ENCODE data around the gene IL17D.
"Not testable (repeated sequence)": the region's sequence is repeated elsewhere in the genome, so short reads cannot be mapped to it uniquely, and the experiment has no call there.

The IL17D gene, protein sequence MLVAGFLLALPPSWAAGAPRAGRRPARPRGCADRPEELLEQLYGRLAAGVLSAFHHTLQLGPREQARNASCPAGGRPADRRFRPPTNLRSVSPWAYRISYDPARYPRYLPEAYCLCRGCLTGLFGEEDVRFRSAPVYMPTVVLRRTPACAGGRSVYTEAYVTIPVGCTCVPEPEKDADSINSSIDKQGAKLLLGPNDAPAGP

DNA sequence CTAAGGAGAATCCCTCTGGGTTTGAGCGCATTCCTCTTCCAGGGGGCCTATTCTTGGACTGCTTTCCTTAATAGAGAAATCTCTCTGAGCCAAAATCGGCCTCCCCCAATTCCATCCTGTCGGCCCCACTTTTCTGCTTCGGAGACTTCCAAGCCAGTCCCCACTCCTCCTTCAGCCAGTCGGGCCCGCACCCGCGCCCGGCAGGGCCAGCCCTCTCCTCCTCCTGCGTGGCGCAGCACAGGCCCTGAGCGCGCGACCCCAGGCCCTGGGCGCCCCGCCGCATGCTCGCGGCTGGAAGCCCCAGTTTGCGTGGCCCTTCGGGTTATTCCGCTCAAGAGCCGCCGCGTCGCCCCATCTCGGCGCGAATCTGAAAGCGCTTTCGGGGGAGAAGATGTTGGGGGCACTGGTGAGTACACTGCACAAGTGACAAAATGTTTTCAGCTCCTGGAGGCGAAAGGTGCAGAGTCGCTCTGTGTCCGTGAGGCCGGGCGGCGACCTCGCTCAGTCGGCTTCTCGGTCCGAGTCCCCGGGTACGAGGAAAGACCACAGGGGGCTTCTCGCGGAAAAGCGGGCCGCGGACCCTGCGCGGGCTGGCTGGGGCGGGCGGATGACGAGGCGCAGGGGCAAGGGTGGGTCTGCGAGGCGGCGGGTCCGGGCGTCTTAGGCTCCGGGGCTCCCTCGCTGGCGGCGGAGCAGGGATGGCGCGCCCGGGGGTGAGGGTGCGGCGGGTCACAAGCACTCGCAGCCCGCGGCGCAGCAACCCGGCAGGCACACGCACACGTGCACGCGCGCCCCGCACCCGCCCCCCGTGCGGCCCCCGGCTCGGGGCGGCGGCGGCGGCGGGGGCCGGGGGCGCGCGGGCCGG, at the start of gene IL17D:
IL17D (plus strand) TSS at position 785 of the 865 bp plus-strand sequence. CDS start 303 bp downstream, outside the sequence.
- peak; percentile 33 for DNase-seq

DNA sequence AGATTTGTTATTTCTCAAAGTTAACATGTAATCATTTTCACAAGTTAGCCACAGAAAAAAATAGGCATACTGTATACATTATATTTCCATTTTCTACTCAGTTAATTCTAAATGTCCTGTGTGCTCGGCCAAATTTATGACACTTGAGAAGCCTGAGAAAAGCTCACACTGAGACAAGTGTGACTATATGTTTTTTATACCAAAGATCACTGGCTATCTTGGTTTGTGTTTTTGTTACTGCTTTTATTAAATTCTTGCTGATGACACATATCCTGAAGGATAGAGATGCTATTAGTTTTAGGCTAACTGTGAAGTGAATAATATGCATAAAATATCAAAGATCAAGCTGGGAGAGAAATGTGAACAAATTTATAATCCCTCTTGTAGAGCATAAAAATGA, 49.3 kb upstream of the IL17D start:
- no peak for DNase-seq

DNA sequence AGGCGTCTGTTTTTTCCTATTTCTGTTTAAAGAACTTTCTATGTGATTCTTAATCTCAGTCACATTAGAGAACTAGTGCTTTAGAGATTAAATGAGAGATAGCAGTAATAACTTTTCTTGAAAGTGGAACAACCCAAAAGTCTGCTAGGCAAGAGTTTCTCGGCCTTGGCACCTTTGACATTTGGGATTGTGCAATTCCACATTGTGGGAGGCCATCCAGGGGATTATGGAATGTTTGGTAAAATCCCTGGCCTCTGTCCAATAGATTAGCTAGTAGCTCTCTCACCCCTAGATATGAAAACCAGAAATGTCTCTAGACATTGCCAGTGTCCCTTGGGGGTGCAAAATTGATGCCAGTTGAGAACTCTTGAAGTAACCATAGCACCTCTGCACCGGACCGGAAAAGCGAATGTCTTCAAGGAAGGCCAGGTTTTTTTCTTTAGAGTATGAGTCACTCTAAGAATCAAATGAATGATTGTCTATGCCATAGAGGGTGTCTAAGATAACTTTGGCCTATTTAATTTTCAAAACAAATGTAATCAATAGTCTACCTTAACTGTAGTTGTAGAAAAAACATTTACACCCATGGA, 45.0 kb upstream of the IL17D start:
- DNase-seq, result no peak

DNA sequence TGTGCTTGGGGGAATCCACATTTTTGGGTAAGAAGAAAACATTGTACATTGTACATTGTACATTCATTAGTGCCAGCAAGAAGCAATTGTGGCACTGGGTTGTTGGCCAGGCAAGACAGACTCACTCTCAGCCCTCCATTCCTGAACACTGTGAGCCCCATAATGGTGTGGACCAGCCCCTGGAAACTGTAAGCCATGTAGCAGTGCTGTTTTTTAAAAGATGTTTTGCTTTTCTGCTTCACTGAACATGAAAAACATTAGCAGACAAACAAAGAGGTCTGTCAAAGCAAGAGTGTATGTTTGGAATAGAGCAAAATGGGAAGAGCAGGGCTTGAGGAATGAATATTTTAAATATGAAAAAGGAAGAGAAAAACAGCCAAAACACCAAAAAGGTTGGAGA, 39.1 kb upstream of the IL17D start:
- no peak for DNase-seq

DNA sequence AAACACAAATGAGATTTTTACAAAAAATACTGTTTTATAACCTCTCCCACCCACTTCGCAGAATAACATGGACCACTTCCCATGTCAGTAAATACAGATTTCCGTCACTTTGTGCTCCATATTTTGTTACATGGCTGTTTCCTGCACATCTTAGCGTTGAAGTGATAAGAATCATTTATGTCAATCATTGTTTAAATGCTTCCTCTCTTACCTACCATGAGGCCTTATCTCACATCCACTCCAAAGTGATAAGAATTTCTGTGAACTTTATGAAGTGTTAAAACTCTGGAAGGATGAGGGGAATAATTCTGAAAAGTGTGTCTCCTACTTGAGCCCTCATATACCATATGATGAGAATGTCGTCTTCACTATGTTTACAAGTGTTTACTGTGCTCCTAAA, 36.6 kb upstream of the IL17D start:
- no peak for DNase-seq

DNA sequence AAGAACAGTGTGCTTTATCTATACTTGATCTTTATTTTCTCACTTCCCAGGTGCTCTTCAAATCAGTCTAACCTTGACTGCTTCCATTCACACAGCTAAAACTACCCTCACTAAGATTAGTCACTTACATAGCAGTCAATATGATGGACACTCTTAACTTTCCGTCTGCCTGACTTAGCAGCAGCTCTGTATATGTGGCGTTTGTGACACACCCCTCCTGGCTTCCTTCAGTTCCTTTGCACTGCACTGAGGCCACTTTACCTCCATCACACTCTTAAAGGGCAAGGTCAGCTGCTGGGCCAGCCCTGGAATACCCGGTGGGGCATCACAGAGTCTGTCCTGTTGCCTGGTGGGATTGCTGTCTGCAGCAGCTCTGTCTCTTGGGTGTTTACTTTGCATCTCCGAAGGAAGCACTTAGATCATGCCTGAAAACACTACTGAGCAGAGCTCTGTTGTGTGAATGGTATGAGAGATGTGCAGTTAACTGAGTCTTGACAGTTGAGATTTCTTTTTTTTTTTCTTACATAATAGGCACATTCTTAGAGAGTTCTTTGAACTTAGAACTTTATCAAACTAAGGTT, 35.6 kb upstream of the IL17D start:
- DNase-seq, result no peak

DNA sequence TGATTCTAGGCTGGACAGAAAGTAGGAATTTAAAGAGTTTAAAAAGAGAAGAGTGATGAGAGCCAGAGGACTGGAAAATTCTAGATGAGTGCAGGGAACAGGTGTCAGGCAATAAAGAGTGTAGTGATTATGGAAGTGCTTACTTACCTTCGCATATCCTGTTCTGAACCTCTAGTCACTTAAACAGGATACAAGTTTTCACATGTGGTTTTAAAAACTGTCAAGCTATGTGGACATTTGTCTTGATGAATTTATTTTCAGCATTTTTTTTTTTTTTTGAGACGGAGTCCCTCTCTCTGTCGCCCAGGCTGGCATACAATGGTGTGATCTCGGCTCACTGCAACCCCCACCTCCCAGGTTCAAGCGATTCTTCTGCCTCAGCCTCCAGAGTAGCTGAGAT, 34.3 kb upstream of the IL17D start:
- DNase-seq, result no peak

DNA sequence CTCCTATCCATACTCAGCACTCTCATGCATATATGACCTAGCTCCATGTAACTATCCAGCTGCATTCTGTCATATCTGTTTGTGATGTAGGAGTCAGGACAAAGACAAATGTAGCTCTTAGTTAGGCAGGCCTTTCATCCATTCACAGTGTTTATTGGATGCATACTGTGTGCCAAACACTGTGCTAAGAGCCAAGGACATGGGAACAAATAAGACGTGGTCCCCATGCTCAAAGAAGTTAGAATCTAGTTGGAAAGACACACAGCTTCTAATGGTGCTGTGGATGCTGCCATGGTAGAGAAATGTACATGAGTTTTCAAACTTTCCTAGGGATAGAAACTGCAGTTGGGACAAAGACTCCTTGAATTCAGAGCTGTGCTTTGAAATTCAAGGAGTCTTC, 31.7 kb upstream of the IL17D start:
- DNase-seq, result no peak

DNA sequence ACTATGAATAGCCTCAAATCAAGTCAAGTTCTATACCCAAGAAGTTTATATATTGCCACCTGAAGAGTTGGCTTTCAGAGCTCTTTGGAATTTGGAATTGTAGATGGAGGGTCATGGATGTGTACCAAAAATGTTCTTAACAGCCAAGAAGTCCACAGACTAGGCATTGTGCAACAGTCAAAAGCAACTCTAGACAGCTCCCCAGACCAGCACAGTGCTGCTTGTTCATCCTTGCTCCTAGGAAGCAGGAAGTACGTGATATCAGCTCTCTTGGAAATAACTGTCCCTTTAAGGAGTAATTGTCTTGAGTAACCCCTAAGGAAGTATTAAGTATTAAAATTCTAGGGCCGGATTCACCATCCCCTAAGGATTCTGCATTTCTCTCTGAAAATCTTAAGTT, 30.7 kb upstream of the IL17D start:
- DNase-seq, result no peak

DNA sequence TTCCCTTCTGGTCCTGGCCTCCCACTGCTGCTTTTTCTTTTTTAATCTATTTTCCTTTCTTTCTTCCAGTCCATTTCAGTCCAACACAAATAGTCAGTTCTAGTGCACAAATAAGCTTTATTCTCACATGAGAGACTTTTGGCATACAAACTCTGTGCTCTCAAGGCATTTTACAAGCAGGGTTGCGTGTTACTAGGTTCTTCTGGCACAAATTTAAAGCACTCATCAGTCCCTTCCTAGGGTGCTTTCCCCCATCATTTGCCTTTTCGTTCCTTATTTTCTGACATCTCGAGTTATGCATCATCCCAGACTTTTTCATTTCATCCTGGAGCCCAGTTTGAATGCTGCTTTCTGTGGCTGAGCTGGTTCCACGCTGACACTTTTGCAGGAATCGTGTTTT, 29.8 kb upstream of the IL17D start:
- DNase-seq, result no peak

DNA sequence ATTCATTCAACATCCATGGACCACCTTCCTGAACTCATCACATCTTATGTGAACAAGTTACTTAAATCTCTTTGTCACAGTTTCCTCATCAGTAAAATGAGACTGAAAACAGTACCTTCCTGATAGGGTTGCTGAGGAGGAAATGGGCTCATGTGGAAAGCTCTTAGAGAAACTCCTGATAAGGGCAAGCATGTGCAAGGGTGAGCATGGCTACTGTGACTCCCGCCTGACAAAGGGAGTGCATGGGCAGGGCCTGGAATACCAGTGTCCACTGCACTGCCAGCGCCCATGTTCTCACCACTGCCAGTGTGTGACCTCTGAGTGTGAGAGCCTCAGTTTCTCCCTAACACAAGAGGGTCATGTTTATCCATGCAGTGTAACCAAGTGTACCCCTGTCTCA, 27.3 kb upstream of the IL17D start:
- no peak for DNase-seq

DNA sequence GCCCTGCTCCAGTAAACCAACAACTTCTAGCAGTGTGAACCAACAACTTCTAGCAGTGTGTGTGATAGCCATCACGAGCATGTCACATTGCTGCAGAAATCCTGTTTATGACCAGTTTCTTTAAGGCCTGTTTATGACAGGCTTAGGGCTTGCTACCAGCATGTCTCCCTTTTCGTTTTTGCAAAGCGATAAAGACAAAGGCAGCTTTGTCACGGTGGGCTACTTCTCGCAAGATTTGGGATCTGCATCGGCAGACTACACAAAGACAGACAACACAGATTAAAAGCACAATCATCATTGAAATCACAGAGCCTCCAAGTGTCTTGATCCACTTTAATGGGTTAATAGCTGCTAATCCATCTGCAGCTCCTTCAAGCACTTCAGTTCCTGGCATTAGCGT, 24.9 kb upstream of the IL17D start:
- DNase-seq, result not testable (repeated sequence)

DNA sequence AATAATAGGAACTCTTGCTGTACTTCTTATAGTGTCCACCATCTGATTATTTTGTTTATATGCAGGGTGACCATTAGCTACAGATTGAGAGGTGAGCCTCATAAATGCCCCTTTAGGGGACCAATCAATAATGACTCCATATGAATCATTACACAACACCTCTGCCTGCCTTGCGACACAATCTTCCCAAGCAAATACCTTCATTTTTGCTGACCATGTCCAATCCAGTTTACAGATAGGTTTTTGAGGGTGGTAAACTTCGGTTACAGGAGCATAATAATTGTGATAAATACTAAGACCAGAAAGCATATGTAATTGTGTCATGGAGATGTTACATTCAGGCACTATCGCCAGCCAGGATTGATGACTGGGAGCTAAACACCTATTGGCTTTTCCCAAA, 23.6 kb upstream of the IL17D start:
- DNase-seq, result no peak

DNA sequence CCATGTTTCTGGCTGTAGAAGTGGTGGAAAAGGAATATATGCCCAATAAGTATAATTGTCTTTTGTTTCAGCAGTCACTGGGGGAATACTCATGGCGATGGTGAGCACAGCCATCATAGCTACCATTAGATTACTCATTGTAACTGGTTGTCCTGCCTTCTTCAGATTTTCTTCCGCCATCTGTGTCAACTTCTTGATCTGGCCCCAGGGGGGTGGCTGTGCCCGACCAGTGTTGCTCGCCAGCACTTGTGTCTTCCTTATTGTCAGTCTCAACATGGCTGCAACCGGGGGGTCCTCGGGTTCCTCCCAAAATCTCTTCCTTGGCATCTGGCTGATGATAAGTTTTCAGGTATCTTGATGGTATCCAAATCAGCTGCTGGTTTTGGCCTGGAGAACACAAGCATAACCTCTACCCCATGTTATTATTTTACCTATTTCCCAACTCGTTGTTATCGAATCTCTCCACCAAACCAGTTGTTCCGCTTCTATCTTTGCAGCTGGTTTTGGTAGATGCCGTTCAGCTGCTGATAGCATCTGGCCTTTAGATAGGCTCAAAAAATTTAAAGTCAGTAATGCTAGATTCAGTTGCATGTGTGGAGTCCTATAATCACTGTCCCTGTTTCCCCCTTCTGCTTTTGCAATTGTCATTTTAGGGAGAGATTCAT, 23.0 kb upstream of the IL17D start:
- no peak for DNase-seq

DNA sequence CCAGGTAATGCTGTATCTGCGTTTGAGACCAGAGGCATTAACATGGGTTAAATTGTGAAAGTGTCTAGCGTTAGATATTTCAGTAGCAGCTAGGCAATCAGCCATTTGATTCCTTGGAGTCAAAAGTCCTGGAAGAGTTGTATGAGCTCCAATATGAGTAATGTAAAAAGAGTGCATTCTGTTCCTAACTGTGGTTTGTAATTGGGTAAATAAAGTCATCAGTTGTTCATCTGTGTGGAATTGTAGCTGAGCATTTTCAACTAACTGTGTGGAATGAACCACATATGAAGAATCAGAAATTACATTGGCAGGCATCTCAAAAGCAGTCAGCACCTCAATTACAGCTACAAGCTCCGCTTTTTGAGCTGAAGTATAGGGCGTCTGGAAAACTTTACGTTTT, 22.0 kb upstream of the IL17D start:
- not testable (repeated sequence) for DNase-seq

DNA sequence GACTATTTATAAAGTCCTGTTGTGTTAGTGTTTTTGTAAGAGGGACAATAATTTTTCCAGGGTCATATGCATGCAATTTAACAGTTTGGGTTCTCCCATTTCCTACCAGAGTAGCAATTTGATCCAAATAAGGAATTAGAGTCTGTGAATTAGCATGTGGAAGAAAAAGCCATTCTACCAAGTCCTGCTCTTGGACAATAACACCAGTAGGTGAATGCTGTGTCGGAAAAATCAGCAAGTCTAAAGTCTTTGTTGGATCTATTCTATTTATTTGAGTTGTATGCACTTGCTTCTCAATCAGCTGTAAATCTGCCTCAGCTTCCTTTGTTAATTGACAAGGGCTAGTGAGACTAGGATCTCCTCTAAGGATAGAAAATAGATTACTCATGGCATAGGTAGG, 21.4 kb upstream of the IL17D start:
- no peak for DNase-seq

DNA sequence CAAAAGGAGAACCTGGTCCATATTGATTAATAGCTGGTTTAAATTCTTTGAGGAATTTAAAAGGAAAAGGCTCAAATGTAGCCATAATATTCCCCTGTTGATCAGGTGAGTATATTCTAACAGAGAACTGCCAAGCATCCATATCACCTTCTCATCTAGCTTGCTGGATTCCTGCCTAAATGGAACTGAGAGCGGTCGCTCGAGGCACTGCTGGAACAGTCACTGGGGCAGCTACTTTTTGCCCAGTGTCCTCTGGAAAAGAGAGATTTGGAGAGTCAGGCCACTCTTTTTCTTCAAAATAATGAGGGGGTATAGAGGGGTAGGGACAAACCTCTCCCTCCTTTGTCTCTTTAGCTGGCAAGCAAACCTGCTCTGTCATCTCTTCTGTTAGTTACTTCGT, 19.5 kb upstream of the IL17D start:
- DNase-seq, result no peak

DNA sequence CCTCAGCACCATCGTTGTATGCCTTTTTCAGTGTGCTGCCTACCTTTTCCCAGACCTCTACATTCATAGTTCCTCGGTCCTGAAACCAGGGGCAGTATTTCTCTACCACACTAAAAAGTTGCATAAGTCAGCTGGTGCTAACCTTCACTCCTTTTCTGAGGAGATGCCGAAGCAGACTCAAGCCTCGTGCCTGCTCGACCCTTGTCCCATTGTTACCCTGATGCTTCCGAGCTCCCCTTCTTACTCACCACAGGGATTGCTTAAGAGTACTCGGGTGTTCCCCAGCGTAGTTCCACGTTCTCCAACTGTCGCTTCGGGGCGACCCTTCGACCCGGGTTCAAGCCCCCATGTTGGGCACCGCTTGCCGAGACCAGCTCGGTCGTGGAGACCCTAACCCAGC, 19.0 kb upstream of the IL17D start:
- DNase-seq, result no peak

DNA sequence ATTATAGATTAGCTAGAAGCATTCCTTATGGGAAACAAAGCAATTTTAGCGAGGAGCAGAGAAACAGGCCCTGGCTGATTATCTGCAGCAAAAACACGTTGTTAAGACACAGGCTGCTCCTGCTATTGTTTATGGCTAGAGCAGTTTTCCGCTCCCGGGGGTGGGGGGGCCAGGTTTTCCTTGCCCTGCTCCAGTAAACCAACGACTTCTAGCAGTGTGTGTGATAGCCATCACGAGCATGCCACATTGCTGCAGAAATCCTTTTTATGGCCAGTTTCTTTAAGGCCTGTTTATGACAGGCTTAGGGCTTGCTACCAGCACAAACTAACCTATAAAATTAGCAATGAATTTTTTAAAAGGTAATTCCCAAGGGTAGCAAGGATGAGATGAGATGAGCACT, 18.4 kb upstream of the IL17D start:
- DNase-seq, result no peak

DNA sequence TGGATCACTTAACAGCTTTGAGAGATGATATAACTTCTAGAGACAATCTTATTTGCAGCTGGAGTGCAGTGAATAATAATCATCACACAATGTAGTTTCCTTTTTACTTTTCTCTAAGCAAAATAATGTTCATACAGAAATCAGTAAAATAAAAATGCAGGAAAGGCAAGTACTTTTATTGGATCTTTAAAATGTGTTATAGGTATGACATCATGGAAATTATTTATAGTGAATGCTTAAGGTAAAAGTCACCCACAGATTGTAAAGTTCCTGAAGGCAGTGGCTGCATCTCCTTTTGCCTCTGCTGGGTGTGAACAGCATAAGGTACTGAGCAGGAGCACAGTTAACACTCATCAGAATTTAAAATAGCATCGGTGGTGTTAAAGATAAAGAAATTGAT, 17.3 kb upstream of the IL17D start:
- DNase-seq, result no peak

DNA sequence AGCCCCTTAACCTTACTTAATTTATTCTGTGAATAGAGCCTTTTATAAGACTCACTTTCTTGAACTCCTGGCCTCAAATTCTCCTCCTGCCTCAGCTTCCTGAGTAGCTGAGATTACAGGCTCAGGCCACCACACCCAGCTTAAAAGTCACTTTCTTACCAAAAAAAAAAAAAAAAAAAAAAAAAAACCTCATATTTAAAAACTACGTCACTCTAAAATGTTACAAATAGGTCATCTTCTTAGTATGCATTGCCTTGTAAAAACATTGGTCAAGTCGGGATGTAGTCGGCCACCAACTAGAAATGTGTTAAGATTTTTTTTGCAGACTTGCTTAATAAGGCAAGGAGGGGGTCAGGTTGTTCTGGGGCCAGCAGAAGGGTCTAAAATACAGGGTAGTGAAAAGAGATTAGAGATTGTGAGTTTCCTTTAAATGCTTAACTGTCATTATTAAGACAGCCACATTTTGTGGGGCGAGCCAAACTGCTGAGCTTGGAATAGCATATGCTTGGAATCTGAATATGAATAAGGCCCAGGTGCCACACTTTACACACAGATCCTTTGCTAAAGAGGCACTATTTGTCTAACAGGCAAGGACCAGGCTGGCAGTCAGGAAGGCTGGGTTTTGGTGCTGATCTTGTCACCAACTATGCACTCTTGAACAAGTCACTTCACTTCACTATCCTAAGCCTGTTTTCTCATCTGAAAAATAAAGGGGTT, 16.5 kb upstream of the IL17D start:
- DNase-seq, result no peak

DNA sequence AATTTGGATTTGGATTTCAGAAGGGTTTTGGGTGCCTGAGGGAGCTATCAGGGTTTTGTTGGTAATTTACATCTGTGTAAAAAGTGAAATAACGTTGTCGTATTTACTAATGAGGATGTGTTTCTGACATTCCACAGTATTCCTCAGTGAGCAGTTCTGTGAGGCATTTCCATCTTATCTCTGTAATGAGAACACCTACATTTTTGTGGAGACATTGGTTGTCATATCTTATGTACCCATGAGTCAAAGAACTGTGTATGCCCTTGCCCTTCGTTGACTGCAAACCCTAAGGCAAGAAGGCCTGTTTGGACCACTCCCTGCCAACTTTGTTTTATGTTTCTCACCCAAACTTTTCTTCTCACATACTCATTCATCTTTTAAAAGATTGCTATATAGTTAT, 14.2 kb upstream of the IL17D start:
- no peak for DNase-seq

DNA sequence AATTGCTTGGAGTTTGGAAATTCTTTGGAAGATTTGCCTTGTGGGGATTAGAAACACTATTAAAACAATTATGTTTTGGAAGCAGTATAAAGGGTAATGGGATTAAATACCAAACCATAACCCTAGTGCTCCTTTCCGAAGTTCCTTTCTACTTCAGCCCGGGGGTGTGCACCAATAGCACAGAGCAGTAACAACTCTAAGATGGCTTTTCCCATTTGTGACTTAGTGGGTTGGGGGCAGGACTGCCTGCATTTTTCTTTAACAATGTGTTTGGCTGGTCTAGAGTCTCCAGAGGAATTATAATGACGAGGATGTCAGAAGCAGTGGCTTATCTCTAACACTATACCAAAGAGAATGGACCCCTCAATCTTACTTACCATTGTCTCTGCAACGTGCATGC, 11.9 kb upstream of the IL17D start:
- DNase-seq, result no peak

Data from RPMI8226 (cell line).